HG03139 (cell line): ENCODE results near the gene FAM50B.

Experiments used
- ATAC-seq: cut with Tn5 transposase; IDR thresholded peaks from one replicate; pipeline ENCODE4 v1.9.1; 2021; ENCODE audit not compliant: unreplicated experiment

Gene FAM50B, protein sequence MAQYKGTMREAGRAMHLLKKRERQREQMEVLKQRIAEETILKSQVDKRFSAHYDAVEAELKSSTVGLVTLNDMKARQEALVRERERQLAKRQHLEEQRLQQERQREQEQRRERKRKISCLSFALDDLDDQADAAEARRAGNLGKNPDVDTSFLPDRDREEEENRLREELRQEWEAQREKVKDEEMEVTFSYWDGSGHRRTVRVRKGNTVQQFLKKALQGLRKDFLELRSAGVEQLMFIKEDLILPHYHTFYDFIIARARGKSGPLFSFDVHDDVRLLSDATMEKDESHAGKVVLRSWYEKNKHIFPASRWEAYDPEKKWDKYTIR

DNA sequence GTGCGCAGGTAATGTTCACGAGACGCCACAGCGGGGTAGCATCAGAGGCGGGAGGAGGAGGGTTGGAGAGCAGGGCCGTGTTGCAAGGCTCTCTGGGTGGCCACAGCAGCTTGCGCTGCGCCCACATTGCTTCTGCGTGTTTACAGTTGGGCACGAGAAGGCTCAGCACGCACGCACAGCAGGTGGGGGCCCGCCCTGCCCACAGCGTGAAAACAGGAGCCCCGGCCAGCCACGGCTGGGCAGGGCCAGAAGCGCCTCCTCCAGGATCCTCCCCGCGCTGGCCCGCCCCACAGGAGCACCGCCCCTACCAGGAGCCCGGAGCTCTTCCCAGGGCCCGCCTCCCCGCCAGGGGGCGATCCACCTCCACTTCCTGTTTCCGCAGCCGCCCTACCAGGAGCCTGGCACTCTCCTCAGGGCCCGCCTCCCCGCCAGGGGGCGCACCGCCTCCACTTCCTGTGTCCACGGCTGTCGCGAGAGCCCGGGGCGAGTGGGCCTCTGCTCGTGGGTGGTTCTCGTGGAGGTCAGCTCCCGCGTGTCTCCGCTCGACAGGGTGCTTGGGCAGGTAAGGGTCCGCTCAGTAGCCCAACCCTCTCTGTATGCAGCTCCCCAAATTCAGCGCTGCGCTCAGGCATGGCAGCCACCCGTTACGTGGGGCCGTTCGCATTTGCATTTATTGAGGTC lies at the start of gene FAM50B:
TSS of gene FAM50B (plus strand) at position 449 of the 681 bp plus-strand sequence. CDS start 439 bp downstream, outside the sequence.
- ATAC-seq: peak; percentile 92

DNA sequence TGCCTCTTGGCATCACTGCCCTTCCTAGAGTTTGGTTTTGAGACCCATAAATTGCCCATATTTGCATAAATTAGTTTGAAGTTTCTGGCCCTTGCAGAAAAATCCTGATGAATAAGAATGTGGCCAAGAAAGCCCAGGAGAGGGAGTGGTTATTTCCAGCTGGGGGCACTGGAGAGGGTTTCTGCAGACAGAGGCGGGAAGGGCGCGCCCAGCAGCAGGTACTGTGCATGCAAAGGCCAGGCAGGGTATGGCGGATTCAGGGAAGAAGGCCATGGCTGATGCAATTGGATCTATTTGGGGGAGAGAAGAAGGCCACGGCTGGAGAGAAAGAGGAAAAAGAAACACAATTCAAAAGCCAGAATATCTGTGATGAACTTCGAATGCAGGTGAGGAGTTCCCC lies 49.5 kb upstream of the FAM50B start:
- ATAC-seq: no peak

DNA sequence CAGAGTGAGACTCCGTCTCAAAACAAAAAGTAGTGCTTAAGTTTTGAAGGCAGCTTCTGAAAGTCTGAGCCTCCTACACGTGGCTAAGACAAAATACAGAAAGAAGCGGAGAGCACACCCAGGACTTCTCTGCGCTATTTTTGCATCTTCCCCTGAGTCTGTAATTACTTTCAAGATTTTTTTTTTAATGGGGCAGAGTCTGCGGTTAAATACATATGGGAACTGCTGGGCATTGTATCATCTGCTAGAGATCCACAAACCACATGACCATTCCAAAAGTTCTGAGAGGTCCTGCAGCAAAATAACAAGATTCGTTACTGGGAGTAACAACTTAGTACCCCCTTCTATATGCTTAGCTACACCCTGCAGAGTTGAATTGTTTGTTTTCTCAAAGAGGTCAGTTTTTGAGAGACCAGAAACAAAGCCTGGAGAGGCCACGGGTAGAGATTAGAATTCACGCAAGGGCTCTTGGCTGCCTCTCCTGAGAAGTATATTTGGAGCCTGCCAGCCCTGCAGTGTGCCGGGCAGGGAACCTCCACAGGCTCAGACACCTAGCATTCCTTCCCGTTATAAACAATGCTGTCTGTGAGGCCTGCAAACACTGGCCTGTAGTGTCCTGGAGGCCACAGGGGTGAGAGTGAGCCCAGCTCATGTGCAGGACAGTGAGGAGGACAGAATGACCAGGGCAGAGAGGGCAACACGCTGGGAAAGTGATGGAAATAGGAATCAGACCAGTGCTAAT lies 48.2 kb upstream of the FAM50B start:
- no peak for ATAC-seq

DNA sequence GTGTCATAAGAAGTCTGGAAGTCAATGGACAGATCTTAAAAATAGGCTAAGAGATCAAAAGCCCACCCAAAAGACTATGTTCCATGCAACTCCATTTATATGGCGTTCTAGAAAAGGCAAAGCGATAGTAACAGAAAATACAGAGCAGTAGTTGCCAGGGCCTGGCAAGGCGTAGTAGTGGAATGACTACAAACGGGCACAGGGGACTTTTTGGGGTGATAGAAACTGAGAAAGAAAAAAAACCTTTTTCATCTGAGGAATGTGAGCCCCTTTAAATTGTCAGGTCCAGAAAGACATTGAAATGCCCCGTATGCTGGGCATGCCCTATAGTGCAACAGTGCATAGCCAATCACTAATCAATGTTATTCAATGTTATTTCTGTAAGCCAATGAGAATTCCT lies 47.2 kb upstream of the FAM50B start:
- ATAC-seq: no peak

DNA sequence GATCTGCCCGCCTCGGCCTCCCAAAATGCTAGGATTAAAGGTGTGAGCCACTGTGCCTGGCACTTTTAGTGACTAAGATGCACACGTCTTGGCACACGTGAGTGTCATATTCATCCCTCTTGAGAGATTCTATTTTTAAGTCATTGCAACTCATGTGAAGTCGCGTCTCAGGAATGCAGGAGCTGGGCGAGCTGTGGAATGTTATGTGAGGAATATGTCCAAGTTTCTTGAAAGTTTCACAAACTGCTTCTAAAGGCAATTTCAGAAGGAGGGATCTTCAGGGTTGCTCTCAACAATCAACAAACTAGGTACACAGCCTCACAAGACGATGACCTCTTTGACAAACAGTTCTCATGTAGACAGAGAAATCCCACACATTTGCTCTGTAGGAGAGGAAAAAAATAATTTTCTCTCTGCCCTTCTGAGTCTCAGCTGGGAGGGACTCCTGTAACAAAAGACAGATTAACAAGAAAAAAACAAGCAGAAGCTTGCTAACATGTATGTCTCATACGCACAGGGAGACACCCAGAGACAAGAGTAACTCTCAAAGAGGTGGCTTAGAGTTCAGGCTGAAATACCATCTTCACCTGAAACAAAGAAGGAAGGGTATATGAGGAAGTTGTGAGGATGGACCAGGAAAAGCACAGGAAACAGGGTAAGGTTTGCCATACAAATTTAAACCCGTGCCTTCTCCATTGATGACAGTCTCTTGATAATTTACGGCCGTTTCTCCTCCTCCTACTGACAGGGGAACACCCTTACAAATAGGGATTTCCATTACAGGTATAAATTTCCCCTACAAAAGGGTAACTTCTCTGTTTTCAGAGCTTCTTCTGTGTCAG lies 45.3 kb upstream of the FAM50B start:
- no peak for ATAC-seq

DNA sequence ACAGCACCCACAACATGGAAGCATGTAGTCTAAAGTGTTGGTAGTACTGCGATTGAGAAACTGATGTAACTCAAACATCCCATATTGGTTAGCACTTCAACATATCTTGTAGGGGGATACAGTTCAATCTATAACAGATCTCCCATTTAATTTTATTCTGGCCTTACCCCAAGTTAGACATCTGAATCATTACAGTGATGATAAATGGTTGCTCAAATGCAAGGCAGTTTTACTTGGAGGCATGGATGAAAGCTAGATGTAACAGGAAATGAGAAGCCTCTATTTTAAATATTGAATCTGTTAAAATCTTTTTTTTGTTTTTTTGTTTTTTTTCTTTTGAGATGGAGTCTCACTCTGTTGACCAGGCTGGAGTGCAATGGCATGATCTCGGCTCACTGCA lies 44.2 kb upstream of the FAM50B start:
- ATAC-seq: no peak

DNA sequence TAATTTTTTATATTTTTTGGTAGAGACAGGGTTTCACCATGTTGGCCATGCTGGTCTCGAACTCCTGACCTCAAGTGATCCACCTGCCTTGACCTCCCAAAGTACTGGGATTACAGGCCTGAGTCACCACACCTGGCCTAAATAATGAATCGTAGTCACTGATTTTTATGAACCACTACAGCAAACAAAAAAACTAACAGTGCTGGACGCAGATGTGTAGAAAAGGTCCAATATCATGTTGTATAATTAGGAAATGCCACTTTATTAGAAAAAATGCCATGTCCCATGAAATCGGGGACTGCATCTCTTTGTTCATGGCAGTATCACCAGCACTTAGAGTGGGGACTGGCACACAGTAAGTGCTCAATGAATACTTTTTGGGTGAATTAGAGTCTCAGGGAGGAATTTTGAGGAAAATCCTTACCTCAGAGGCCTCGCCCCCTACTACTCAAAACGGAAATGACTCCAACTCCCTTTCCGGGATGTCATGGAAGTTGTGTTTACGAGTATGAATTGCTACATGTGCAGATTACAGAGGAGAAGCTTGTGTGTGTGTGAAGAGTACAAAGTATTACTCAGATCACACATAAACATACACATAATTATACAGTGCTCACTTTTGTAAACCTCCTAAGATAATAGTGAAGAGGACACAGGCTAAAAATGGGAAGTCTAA lies 43.6 kb upstream of the FAM50B start:
- ATAC-seq: no peak

DNA sequence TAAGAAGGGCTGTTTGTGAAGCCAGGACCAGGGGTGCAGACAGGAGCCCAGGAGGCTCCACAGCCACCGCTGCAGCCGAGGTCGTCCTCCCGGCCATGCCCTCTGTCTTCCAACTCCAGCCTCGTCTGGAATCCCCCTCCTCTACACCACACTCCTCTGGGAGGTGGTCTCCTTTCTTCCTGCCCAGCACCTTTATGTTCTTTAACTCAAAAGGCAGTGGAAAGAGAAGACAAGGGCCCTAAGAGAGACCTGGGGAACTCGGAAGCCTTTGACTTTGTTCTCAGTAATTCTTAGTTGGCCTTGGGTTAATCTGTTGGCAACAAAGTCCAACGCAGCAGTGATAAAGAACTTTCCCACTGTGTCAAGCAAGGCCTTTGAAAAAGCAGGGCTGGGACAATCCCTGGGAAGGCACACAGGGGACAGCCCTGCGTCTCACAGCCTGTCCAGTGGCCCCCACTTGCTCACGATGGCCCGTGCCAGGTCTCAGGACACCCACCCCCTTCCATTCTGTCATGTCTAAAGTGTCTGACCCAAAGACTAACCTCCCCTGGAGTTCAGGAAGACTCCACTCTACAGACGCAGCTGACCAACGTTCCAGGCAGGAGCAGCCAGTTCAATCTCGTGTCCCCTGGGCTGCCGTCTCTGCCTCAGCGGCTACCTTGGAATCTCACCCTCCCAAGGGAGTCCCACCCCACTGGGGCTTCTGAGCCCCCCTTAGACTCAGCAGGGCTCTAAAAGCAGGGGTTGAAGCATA lies 42.8 kb upstream of the FAM50B start:
- ATAC-seq: no peak

DNA sequence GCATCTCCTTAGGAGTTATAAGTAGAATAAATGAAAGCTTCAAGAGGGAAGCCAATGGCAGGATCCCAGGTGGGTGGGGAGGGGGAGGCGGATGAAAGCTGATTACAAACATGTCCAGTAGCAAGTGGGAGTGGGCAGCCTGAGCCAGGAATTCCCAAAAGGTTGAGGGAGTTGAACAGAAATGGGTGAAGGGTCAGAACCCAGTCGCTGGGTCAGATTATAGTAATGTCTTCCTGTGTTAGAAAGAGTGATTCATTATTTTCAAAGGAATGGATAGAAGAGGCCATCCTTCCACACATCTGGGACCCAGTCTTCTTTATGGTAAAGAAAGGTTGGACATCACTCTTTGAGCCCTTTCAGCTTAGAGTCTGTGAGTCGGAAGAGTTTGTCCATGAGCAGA lies 41.0 kb upstream of the FAM50B start:
- ATAC-seq: no peak

DNA sequence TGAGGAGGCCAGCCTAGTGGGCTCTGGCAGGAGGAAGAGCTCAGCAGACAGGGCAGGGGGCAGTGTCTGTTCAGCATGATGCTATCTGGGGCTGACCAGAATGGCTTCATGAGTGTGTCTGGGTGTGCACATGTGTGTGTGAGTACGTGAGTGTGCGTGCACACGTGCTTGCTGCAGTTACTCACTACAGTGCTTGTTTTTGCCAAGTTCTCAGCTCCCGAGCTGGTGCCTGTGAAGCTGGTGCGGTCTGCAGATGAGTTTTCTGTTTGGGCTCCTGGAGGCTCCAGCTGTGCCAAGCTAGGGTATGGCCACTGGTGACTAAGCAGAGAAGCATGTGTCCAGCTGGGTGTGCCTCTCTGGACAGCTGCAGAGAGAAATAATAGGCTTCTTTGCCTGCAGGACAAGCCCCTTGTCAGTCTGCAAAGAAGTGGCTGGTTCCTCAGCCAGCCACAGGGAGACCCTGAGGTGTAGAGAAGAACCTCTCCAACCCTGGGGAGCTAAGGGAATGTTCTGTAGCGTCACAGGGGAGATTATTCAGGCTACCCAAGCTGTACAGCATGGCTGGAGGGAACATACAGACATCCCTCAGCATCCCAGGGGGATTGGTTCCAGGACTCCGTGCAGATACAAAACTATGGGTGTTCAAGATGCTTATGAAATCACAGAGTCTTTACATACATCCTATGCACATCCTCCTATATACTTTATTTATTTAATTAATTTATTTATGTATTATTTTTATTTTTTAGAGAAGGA lies 40.2 kb upstream of the FAM50B start:
- ATAC-seq: no peak

DNA sequence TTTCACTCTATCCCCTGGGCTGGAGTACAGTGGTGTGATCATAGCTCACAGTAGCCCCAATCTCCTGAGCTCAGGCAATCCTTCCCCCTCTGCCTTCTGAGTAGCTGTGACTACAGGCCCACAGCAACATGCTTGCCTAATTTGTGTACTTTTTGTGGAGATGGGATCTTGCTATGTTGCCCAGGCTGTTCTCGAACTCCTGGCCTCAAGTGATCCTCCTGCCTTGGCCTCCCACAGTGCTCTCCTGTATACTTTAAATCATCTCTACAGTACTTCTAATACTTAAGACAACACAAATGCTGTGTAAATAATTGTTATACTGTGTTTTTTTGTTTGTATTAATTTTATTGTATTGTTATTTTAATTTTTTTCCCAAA lies 39.7 kb upstream of the FAM50B start:
- ATAC-seq: no peak

DNA sequence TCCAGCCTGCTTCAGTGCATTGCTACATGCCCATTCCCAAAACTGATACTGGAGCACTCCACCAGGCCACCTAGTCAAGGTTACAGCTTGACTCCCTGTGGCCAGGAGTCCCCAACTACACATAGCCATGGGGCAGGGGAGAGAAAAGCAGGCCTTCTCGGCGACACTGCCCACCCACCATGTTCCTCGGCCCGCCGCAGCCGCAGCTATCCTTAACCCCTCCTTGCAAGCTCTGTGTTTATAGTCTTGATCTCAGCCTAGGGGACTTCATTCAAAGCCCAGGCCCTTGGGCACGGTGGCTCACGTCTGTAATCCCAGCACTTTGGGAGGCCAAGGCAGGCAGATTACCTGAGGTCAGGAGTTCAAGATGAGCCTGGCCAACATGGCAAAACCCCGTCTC lies 39.2 kb upstream of the FAM50B start:
- no peak for ATAC-seq

DNA sequence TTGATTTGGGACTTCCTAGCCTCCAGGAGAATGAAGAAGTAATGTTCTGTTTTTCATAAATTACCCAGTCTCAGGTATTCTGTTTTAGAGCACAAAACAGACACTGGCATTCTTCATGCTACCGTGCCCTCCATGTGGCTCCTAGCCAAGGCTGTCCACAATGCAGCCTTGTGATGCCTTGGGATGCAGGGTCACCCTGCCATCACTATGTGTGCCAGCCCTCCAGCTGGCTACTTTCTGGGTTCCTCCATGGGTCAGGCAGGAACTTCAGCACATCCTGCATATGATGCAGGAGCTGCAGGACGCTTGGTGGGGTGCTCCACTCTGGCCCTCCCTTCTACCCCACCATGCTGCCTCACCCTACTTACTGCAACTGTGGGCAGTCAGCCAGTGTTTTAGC lies 38.0 kb upstream of the FAM50B start:
- no peak for ATAC-seq

DNA sequence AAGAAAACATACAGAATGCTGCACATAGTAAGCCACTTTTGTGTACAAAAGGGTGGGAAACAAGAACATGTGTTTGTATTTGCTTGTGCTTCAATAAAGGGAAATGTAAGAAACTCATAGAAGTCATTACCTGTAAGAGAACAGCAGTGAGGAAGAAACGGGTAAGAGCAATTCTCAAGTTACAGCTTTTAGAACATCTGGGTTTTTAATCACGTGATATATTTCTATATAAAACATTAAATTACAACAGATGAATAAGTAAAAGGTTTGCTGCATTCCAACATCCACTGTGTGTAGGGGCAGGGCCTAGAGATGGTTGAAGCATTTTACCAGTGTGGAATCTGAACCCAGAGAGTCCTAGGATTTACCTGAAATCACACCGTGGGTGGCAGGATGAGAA lies 36.6 kb upstream of the FAM50B start:
- no peak for ATAC-seq

DNA sequence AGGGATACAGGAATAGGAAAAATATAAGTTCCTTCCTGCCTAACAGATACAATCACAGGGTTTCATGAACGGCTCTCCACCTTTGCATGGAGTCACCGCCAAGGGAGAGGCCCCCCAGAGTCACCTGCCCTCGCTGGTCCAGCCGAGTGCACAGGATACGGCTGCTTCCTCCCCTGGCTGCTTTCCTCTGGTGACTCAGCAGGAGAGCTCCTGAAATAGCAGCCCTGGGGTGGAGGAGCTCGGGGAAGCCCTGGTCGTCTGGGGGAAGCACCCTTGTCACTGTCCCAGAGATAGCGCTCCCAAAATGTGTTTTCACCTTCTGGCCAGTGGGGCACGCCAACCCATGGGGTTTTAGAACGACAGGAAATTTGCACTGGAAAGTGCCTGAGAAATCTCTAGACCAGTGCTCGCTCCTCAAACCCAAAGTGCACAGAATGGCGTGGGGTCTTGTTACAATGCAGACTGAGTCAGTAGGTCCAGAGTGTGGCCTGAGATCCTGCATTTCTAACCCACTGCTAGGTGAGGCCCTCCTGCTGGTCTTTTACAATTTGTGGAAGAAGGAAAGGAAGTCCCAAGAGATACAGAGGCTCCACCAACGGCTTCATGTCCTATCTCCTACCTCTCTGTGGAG lies 35.9 kb upstream of the FAM50B start:
- no peak for ATAC-seq

DNA sequence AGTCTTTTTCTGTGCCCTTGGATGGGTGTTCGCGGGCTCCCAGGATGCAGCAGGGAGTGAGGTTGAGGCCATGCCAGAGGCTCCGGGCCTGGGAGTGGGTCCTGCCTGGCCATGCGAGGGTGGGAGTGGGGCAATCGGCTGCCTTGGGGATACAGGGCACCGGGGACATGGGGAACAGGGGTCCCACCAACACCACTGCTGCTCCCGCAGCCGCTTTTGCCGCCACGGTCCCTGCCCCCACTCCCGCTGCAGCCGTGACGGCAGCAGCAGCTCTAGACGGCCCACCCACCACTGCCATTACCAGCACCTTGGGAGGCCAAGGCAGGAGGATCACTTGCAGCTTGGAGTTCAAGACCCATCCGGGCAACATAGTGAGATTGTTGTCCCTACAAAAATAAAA lies 35.3 kb upstream of the FAM50B start:
- no peak for ATAC-seq

DNA sequence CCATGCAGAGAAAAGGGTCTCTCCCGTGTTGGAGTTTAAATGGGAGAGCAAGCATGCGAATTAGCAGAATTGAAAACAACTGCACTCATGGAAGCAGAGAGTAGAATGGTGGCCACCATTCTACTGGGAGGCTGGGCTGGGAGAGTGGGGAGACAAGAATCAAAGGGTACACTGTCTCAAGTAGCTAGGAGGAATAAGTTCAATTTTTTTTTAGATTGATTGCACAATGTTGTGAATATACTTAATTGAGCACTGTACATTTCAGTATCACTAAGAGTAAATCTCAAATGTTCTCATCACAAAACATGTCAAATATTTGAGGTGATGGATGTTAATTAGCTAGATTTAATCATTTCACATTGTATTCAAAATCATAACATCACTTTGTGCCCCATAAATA lies 34.6 kb upstream of the FAM50B start:
- ATAC-seq: no peak

DNA sequence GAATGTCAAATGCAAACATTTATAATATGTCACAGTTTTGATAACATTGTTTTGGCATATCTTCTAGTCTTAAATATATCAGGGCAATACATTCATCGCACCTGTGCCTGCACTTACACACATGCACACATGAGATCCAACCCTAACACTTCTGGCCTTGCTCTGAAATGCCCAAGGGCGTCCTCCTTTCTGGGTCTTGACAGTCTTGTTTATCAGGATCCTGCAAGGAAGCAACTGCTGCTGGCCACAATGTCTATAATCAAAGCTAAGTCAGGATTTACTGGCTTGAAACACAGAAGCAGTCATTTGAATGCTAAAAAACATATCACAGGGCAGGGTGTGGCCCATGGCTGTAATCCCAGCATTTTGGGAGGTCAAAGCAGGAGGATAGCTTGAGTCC lies 32.9 kb upstream of the FAM50B start:
- no peak for ATAC-seq
